DMS153 treated with DMSO at 0.1 percent for 48 hours (cell line): ENCODE data around the gene HNRNPLL.

ENCODE experiments used
- DNase-seq: peaks from one replicate; lab custom pipeline; 2025; ENCODE audit not compliant: unreplicated experiment; lab: John Stamatoyannopoulos, UW

Gene HNRNPLL

DNA sequence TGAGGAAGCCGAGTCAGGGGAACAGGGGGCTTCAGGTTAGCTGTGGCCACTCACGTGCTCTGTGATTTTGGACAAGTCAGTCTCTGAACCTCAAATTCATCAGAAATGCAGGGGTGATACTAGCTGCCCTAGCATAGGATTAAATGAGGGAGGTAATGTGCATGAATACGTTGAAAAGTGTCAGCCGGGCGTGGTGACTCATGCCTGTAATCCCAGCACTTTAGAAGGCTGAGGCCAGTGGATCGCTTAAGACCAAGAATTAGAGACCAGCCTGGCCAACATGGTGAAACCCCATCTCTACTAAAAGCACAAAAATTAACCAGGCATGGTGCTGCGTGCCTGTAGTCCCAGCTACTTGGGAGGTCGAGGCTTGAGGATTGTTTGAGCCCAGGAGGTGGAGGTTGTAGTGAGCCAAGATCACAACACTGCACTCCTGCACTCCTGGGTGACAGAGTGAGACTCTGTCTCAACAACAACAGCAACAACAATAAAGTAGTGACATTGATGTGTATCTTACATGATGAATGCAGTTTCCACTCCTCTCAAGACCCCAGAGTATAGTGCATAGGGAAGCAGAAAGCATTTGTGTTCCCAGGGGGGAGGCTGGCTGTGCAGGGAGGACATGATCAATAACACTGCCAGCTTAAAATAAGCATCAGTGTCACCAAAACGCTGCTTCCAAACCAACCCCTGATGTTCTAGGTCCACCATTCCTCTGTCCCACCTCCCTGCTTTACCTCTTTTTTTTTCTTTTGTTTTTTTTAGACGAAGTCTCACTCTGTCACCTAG is 68.8 kb downstream of the HNRNPLL start:
- DNase-seq: no peak

DNA sequence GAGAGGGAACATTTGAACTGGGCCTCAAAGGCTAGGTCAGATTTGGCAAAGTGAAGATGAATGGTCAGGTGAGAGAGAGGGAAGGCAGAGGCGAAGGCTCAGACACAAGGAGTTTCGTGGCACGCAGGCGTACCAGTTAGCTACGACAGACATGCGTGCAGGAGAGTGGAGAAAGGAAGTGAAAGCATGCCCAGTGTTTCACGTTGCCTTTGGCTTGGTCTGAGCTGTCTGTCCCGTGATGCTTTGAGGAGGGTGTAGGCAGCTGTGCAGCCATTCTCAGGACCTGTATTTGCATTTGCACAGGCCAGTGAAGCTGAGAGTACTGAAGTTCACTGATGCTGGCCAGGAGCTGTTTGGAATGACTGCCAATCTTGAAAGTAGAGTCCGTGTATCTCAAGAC is 69.5 kb downstream of the HNRNPLL start:
- DNase-seq: no peak

DNA sequence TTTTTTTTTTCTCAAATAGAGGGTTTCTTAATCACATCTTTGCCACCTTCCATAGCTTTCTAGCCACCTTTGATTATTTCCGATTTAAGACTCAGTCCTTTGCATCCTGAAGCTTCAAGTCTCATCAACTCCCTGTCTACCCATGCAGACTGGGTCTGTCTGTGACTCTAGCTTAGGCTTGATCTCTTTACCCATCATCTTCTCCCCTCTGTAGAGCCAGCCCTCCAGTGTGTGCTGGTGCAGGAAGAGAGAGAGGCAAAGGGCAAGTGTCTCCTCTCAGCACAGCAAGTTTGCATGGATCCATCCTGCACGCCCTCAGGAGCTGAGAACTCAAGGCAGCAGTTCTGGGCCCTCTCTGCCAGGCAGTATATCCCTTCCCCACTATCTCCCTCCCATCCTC is 70.4 kb downstream of the HNRNPLL start:
- no peak for DNase-seq

DNA sequence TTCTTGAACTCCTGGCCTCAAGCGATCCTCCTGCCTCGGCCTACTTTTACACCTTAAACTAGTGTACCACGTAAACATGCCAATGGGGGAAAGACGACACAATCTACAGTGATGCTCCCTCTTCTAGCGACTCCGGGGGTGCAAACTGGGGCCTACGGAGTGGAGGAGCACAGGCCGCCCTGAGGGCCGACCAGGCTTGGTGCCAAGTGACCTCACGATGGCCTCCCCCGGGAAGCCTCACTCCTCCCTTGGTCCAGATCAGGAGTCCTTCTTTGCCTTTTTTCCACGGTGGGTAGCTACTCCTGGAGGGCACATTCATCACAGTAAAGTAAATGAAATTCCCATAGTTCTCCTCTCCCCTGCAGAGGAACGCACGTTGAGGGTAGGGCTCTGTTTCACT is 73.5 kb downstream of the HNRNPLL start:
- DNase-seq: no peak

DNA sequence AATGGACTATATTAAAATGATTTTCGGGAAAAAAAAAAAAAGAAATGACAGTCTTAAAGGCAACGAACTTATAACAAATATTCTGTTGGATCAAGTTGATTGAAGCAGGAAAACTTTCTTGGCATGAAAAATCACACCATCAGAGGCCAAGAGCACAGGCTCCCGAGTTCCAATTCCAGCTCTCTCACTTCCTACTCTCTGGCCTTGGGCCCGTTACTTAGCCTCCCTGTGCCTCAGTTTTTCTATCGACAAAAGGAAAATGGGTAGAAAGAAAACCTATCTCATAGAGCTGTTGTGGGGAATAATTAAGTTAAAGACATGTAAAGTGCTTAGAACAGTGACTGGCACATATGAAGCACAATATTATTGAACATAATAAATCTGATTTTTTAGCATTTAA is 74.2 kb downstream of the HNRNPLL start:
- no peak for DNase-seq

DNA sequence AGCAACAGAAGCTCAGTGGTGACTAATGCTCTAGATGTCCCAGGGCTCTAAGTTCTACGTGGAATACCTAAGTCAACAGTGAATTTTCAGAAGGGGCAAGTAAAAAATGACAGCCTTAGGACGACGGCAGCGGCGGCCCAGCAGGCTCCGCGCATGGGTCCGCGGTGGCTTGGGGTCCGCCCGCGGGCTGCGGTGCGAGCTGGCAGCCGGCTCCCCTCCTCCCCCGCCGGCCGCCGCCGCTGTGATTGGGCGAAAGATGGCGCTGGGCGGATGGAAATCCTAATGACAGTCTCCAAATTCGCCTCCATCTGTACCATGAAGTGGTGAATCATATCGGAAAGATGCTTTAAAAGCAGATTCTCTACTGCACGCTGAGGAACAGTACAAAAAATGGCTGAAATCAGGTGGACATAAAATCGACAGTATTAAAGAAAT is 74.7 kb downstream of the HNRNPLL start:
- no peak for DNase-seq

DNA sequence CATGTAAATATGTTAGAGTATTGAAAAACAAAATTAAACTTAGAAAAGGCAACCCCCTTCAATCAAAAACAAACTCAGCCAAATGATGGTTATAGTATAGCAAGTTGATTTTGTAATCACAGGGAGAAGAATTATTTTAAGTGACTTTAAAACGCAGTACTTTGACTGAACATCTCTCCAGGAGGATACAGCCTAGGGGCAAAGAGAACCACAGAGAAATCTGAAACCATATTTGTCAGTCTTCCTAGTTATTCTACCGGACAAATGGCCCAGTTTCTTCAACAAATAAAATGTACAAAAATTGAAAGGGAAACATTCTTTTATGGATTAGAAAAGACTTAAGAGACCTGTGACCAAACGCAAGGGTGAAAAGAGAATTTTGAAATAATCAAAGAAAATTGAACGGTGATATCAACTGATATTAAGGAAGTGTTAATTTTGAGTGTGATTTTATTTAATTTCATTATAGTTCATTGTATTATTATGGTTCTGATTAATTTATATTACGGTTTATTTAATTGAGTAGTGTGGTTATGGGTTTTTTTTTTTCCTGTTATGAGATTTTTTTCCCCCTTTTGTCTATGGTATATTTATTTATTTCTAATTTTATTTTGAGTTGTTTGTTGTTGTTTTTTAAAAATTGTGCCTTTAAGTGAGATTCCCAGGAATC is 75.3 kb downstream of the HNRNPLL start:
- DNase-seq: no peak

DNA sequence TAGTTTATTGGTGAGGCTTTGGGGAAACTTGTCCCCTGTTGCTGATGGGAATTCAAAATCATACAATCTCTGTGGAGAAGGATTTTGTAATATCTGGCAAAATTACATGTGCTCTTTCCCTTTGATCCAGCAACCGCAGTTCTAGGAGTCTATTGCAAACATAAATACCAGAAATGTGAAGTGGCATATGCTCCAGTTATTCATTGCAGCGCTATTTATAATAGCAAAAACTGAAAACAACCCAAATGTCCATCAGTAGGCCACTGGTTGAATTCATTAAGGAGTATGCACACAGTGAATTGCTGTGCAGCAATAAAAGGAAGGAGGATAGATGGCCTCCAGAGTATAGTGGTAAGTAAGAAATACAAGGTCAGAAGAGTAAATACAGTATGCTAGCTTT is 76.5 kb downstream of the HNRNPLL start:
- no peak for DNase-seq

DNA sequence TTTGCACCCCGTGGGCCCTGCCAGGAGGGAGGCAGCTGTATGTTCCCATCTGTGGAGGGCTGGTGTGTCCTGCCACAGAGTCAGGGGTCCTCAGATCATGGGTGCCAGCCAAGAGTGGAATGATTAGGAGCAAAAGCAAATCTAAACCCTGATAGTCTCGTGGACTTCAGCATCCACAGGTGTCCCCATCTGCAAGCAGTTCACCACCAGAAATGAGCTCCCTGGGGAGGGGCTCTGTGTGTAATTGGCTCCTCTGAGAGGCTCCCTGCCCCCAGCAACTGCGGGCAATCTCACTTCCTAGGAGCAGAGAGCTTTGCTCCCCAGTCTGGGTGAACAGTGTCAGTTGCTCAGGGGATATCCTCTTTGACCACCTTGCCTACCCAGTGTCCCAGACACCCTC is 78.1 kb downstream of the HNRNPLL start:
- DNase-seq: no peak

DNA sequence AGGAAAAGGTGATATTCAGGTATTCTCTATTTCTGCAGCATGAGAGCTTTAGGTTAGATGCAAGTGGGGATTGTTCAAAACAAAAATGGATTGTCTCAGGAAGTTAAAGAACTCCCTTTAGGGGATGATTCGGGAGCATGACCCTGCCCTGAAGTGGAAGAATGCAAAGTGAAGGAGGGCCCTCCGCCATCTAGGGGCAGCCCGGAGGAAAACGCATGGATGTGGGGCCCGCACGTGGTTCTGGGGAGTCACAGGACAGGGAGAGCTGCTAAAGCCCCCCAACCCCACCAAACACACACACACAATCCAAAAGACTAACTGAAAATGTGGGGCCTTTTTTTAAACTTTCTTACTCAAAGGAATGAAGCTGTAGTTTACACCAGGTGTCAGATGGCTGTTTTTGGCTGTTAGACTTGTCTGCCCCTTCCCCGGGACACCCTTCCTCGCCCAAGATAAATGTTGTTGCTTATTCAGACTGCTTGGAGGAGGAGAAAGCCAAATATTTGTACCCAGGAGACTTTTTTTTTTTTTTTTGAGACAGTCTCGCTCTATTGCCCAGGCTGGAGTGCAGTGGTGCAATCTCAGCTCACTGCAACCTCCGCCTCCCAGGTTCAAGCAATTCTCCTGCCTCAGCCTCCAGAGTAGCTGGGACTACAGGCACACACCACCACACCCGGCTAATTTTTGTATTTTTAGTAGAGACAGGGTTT is 78.8 kb downstream of the HNRNPLL start:
- DNase-seq: no peak

DNA sequence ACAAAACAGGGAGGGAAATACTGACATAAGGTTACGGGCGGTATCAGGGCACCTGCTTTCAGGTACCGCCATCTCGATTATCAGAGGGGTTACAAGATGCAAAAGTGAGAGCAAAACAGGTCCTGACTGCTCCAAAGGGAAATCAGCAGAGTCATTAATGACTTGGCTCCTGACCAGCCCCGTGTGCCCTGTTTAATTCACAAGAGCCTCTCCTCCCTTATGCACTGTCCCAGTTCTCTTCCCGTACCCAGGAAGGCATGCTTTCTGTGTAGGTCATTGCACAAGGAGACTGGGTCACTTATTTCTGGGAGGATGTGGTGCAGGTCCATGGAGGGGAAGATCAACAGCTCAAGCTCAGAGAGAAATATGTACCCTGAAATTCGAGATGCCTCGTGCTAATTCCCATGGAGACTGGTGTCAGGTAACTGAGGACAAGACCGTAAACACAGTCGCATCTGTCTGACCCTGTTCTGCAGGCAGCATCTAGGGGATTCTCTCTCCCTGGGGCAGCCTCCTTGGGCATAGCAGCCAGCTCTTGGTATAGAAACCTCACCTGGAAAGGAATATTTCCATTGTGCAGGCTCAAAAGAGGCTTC is 79.9 kb downstream of the HNRNPLL start:
- DNase-seq: no peak

DNA sequence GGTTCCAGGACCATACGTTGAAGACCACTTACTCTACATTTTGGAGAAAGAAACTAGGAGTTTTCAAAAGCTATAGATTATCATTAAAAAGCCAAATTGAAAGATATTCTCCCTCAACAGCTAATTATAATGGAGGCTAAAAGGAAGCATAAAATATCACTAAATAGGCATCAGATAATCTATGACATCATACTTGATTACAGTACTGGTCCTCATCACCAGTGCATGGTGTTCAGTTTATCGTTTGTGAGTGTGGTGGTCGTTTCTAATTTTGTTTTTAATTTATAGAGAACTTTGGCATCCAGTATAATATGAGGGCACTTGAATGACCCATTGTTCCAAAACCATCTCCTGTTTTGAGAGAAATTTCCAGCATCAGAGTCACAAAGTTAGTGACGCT is 80.9 kb downstream of the HNRNPLL start:
- no peak for DNase-seq

DNA sequence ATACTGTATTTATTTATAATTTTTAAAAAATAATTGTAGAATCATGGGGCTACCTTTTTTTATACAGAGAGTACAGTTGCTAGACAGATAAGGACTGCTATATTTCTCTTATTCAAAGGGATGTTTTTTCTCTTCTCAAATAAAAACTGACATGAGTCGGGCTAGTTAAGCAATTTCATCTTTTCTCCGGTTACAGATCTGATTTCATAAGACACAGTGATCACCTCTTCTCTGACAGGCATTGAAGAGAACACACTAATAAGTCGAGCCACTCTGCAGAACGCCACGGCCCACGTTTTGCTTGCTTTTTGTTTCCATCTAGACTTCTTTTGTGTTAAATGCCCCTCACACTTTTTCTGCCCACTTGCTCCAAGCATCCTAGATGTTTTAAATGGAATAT is 85.4 kb downstream of the HNRNPLL start:
- DNase-seq: no peak

DNA sequence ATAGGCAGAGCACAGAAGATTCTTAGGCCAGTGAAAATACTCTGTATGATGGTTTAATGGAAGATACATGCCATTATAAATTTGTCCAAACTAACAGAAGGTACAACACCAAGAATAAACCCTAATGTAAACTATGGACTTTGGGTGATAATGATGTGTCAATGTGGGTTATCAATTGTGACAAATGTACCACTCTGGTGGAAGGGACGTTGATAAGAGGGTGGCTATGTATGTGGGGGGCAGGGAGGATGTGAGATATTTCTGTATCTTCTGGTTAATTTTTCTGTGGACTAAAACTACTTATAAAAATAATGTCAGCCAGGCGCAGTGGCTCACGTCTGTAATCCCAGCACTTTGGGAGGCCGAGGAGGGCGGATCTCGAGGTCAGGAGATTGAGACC is 86.2 kb downstream of the HNRNPLL start:
- DNase-seq: no peak

DNA sequence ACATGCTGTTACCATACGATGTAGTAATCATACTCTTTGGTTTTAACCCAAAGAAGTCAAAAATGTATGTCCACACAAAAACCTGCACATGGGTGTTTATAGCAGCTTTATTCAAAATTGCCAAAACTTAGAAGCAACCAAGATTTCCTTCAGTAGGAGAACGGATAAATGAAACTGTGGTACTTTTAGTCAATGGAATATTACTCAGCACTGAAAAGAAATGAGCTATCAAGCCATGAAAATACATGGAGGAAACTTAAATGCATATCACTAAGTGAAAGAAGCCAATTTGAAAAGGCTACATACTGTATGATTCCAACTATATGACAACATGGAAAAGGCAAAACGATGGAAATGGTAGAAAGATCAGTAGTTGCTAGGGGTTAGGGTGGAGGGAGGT is 86.6 kb downstream of the HNRNPLL start:
- no peak for DNase-seq

DNA sequence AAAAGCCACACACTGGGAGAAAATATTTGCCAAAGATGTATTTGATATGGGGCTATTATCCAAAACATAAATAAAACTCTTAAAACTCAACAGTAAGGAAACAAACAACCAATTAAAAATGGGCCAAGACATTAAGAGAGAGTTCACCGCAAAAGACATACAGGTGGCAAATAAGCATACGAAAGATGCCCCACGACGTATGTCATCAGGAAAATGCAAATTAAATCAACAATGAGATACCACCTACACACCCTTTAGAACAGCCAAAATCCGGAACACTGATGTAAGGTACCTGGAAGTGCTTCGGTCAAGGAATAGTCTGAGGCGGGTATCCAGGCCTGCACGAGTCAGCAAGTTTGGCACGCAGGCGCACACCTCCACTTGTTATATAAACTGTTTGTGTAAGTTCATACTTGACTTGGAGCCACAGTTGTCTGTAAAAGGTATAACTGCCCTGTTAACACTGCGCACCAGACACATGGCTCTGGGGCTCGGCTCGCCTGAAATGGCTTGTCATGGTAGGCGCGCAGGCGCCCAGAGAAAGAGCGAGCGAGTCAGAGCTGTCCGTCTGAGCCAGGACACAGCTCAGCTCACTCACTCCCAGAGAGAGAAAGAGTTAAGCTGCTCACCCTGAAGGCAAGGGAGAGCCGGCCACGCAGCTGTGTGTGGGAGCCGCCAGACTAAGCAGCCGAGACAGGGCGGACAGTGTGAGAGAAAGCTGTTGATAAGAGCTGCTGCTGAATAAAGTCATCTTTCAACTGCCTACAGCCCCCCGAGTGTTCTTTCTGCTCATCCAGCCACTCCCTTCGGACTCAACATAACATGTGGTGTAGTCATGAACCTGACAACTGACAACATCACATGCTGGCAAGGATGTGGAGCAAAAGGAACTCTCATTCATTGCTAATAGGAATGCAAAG is 87.3 kb downstream of the HNRNPLL start:
- DNase-seq: no peak

DNA sequence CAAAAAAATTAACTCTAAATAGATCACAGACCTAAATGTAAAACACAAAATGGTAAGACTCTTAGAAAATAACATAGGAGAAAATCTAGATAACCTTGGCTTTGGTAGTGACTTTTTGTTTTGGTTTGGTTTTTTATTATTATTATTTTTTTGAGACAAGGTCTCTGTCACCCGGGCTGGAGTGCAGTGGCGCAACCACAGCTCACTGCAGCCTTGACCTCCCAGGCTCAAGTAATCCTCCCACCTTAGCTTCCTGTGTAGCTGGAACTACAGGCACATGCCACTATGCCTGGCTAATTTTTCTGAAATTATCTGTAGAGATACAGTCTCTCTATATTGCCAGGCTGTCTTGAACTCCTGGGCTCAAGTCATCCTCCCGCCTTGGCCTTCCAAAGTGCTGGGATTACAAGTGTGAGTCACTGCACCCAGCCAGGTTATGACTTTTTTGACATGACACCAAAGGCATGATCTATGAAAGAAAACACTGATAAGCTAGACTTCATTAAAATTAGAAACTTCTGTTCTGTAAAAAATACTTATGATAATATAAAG is 88.0 kb downstream of the HNRNPLL start:
- no peak for DNase-seq

DNA sequence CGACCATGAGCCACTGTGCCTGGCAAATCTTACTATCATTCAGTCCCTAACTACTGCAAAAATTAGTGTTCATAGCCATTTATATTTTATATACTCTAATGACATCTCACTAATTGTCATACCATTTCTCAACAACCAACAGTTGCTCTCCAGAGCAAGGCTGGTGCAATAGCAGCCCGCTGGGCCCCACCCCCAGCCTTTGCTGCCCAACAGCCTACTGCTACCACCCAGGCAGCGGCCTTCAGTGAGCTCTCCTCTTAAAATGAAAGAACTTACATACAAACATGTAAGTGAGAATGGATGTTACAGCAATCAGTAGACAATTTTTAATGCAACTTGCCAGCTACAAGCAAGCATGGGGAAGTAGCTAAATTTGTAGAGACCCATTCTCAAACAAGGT is 90.5 kb downstream of the HNRNPLL start:
- no peak for DNase-seq
